GM21723 (cell line): ENCODE measurements around the gene TMEM255B.
"Not testable (repeated sequence)": the region's sequence is repeated elsewhere in the genome, so short reads cannot be mapped to it uniquely, and the experiment has no call there.

ENCODE experiments used
- ATAC-seq: cut with Tn5 transposase; IDR thresholded peaks from one replicate; pipeline ENCODE4 v1.9.1; 2021; ENCODE audit warnings: mild to moderate bottlenecking, moderate library complexity; ENCODE audit not compliant: unreplicated experiment

The TMEM255B gene

GRCh38 chr13:113734099-113734825, 24.8 kb upstream of the TMEM255B start:
- ATAC-seq: no peak

GRCh38 chr13:113734826-113735125, 24.2 kb upstream of the TMEM255B start:
- no peak for ATAC-seq

GRCh38 chr13:113735194-113735593, 23.8 kb upstream of the TMEM255B start:
- ATAC-seq: no peak

- no peak for ATAC-seq
Measured at GRCh38 chr13:113735750-113736149, 23.3 kb upstream of the TMEM255B start.

- no peak for ATAC-seq
Measured at GRCh38 chr13:113736258-113736731, 22.7 kb upstream of the TMEM255B start.

- no peak for ATAC-seq
Measured at GRCh38 chr13:113737803-113738202, 21.2 kb upstream of the TMEM255B start.

GRCh38 chr13:113739527-113740285, 19.3 kb upstream of the TMEM255B start:
- ATAC-seq: no peak

GRCh38 chr13:113740286-113740556, 18.8 kb upstream of the TMEM255B start:
- ATAC-seq: no peak

- ATAC-seq: no peak
Measured at GRCh38 chr13:113740661-113741060, 18.4 kb upstream of the TMEM255B start.

- no peak for ATAC-seq
Measured at GRCh38 chr13:113741191-113741668, 17.8 kb upstream of the TMEM255B start.

GRCh38 chr13:113742000-113742441, 17.0 kb upstream of the TMEM255B start:
- no peak for ATAC-seq

GRCh38 chr13:113742445-113743120, 16.4 kb upstream of the TMEM255B start:
- no peak for ATAC-seq

GRCh38 chr13:113743366-113744195, 15.4 kb upstream of the TMEM255B start:
- no peak for ATAC-seq

- ATAC-seq: no peak
Measured at GRCh38 chr13:113744197-113745000, 14.6 kb upstream of the TMEM255B start.

GRCh38 chr13:113745059-113745458, 14.0 kb upstream of the TMEM255B start:
- no peak for ATAC-seq

- ATAC-seq: not testable (repeated sequence)
Measured at GRCh38 chr13:113745500-113746142, 13.4 kb upstream of the TMEM255B start.

- ATAC-seq: no peak
Measured at GRCh38 chr13:113746143-113746525, 12.9 kb upstream of the TMEM255B start.

GRCh38 chr13:113746671-113747070, 12.4 kb upstream of the TMEM255B start:
- ATAC-seq: no peak

- ATAC-seq: no peak
Measured at GRCh38 chr13:113747291-113747833, 11.7 kb upstream of the TMEM255B start.
